KBM-7 (cell line): ENCODE results near the gene CFAP206.

Experiments
- DNase-seq: peaks from one replicate; pipeline ENCODE4 v3.0.0-alpha.2; 2015
- in situ Hi-C: fragments of 300-500 bp; cut with MboI; formaldehyde crosslinking; loops from 2 replicates; pipeline ENCODE4 v1.14.3; 2020; ENCODE audit warnings: low sequenced_read_pairs, low pct_unique_long_range_greater_than_20kb, mixed read lengths

CFAP206 gene

GRCh38 chr6:87501809-87502572 is 94.2 kb downstream of the CFAP206 start:
- in situ Hi-C loops = no loop called here
- DNase-seq = no peak

- in situ Hi-C loops = no loop called here
- no peak for DNase-seq
These were observed 96.7 kb downstream of the CFAP206 start for GRCh38 chr6:87504441-87504840.
